Aorta (tissue), 5 donors: ENCODE data around the gene NRG3. TPM values are rescaled to one million over a fixed set of nuclear protein-coding genes. Genes with fewer than 3 reads are reported as not detected.

Experiments used
- ATAC-seq: fragments of 200-7000 bp; cut with Tn5 transposase; one replicate; pipeline ENCODE4 v1.9.1; 2022; ENCODE audit warnings: moderate library complexity; ENCODE audit not compliant: low FRiP score
- DNase-seq, 2 donors: peaks; one replicate each; pipeline ENCODE4 v3.0.0-alpha.2; 2020
- H3K27ac ChIP-seq, 2 donors: one replicate each; pipeline ENCODE4 v1.5.1; 2013; ENCODE audit warnings: low read length in 2 of 2, mild to moderate bottlenecking in 2 of 2, moderate library complexity in 2 of 2, control low read depth in 1 of 2, inconsistent platforms in 1 of 2, low read depth in 1 of 2
- H3K27me3 ChIP-seq, 2 donors: one replicate each; pipeline ENCODE4 v1.6.1; 2013; ENCODE audit warnings: control low read depth in 1 of 2, low read length in 1 of 2, mild to moderate bottlenecking in 1 of 2, moderate library complexity in 1 of 2; ENCODE audit not compliant: insufficient read depth in 2 of 2, control insufficient read depth in 1 of 2
- H3K36me3 ChIP-seq, 2 donors: one replicate each; pipeline ENCODE4 v1.6.1; 2013; ENCODE audit warnings: control low read depth in 1 of 2, low read length in 1 of 2, mild to moderate bottlenecking in 1 of 2; ENCODE audit not compliant: insufficient read depth in 2 of 2, control insufficient read depth in 1 of 2
- H3K4me1 ChIP-seq, 2 donors: one replicate each; pipeline ENCODE4 v1.6.1; 2013; ENCODE audit warnings: low read length in 2 of 2, control low read depth in 1 of 2, mild to moderate bottlenecking in 1 of 2, moderate library complexity in 1 of 2; ENCODE audit not compliant: insufficient read depth in 2 of 2, control insufficient read depth in 1 of 2
- H3K4me3 ChIP-seq, 2 donors: one replicate each; pipeline ENCODE4 v1.5.1; 2013; ENCODE audit warnings: low read length in 2 of 2, control low read depth in 1 of 2, mild to moderate bottlenecking in 1 of 2
- H3K9me3 ChIP-seq: one replicate; pipeline ENCODE4 v1.6.1; 2013; ENCODE audit warnings: mild to moderate bottlenecking, low read length; ENCODE audit not compliant: control insufficient read depth
- WGBS, 2 donors: extraction: QIAGEN DNeasy Blood & Tissue Kit; methylation state at CpG; one replicate each; pipeline ENCODE4 v1.1.7; 2013; 5-methylcytosine and 5-hydroxymethylcytosine counted together
- intact Hi-C, 2 donors: fragments of 100-400 bp; cut with DNase I; formaldehyde crosslinking; loops; one replicate each; pipeline versions ENCODE4 v1.14.2 to v1.15.0; 2022
- polyA plus RNA-seq, 2 donors: library from polyadenylated mRNA; stranded (reverse); fragments of 200-250 nt; gene quantifications; one replicate each; pipeline ENCODE4 v1.2.3, GENCODE V29; 2013
- total RNA-seq, 2 donors: library from RNA; stranded (reverse); fragmentation: NEBNext Ultra II Directional; extraction: Animal tissue kit (Norgen Biotek cat#: 25700); gene quantifications; one replicate each; pipeline ENCODE4 v1.2.1, GENCODE V29; 2021
- donor health status: healthy with polysubstance abuse.
- donor health status: Bipolar disorder and iron deficiency.
- donor health status: DM: no; HTN: no; CAD: no.
- donor health status: DM: no; HTN: no; CAD: no.
- donor health status: DM: yes; HTN: yes; CAD: no.

The NRG3 gene
- total and polyA plus RNA-seq, 4 donors, result 0.50 to 1.1 (median 0.84) TPM

DNA sequence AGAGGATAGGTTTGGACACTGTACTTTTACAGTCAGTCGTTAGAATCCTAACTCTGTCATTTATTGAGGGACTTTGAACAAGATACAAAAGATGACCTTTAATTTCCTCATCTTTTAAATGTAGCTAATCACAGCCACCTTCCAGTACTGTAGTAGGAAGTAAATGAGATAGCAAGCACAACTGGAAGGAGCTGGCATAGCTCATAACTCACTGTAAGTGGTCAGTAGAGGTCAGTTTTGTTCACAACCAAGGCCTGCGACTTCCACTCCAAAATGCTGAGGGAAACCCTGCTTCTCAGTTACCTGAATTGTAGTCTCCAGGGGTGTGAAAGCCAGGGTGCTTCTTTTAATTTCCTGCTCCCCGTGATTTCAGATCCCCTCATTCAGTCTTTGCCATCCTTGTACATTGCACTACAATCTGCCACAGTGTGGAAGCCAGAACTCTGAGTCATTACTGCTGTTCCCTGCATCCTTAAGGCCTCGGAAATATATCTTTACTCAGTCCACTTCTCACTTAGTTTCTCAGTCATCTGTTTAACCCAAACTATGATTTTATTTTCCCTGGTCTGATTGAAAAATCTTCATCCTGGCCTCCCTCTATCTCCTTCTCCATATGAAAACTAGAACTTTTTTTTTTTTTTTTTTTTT lies 361.2 kb downstream of the NRG3 start:
- ATAC-seq (no peak), DNase-seq (no peak)
- 77 to 85% methylated on average over 4 of the region's 4 CpGs for WGBS, 2 donors
- no peaks in the 10 kb centered on the region for H3K4me1 ChIP-seq
- H3K4me3 ChIP-seq, result no peak overlapping the region
- H3K27ac ChIP-seq, result no peak overlapping the region
- H3K27me3 ChIP-seq, result no peaks in the 10 kb centered on the region
- no peaks in the 10 kb centered on the region for H3K36me3 ChIP-seq
- intact Hi-C loops, result no loop called here
- H3K9me3 ChIP-seq, result no peaks in the 10 kb centered on the region

DNA sequence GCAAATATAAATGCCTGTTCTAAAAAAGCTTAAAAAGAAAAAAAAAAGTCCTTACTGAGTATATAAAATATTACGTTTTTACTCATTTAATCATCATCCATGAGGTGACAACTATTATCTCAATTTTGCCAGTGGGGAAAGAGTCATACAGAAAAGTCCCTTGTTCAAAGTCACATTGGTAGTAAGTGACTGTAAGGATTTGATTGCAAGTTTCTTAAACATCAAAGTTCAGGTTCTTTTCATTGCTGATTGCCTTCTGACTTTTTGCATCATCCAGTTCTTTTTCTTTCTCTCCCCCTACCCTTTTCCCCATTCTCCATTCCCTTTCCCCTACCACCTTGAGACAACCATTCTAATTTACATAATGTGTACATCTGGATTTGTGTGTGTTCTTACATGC lies 363.3 kb downstream of the NRG3 start:
- DNase-seq (no peak), ATAC-seq (no peak)
- H3K27me3 ChIP-seq, result no peaks in the 10 kb centered on the region
- 64 to 68% methylated on average over 1 of the region's 1 CpG for WGBS, 2 donors
- H3K36me3 ChIP-seq, result no peaks in the 10 kb centered on the region
- H3K9me3 ChIP-seq, result no peaks in the 10 kb centered on the region
- no peak overlapping the region for H3K27ac ChIP-seq
- no peak overlapping the region for H3K4me3 ChIP-seq
- intact Hi-C loops, result no loop called here
- no peaks in the 10 kb centered on the region for H3K4me1 ChIP-seq

DNA sequence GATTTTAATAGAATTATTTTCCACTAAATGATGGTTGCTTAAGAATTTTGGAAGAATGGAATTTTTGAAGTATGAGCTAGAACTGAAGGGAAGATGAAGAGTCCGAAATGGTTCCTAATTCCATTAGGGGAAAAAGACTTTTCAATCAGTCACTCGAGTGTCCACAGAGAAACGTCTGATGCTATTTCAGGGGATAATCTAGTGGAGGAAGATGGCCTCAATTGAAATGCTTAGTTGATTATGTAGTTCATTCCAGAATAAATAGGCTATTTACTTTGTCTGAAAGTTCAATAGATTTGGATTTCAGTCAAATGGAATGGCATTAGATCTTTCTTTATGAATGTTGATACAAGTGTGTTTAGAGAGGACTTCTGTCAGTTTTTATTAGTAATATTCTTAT lies 365.4 kb downstream of the NRG3 start:
- H3K9me3 ChIP-seq, result peaks cover 2% of the 10 kb centered on the region
- intact Hi-C loops, result no loop called here
- no peaks in the 10 kb centered on the region for H3K36me3 ChIP-seq
- ATAC-seq (no peak), DNase-seq (no peak)
- no peak overlapping the region for H3K27ac ChIP-seq
- 70 to 83% methylated on average over 3 of the region's 3 CpGs for WGBS, 2 donors
- no peak overlapping the region for H3K4me3 ChIP-seq
- no peaks in the 10 kb centered on the region for H3K27me3 ChIP-seq
- no peaks in the 10 kb centered on the region for H3K4me1 ChIP-seq

DNA sequence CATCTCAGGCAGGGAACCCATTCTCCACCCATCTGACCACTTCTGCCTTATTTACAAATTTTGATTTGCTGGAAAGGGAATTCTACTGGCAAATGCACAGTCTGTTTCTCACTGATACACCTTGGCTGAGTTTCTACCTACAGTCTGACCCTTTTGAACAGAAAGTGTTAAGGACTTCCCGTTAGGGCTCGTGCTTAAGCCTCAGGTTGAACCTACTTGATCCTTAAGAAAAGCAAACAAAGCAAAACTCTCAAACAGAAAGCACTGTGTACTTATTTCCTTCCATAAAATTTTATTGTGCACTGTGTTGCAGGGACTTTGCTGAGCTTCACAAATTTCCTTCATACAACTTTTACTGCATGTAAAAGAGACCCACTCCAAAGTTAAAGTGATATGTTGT lies 367.8 kb downstream of the NRG3 start:
- peaks cover 2% of the 10 kb centered on the region for H3K9me3 ChIP-seq
- 71 to 84% methylated on average over 2 of the region's 2 CpGs for WGBS, 2 donors
- H3K27me3 ChIP-seq, result no peaks in the 10 kb centered on the region
- no peak for DNase-seq
- H3K27ac ChIP-seq, result no peak overlapping the region
- H3K4me1 ChIP-seq, result no peaks in the 10 kb centered on the region
- no peaks in the 10 kb centered on the region for H3K36me3 ChIP-seq
- no peak overlapping the region for H3K4me3 ChIP-seq
- no peak for ATAC-seq
- intact Hi-C loops, result no loop called here

DNA sequence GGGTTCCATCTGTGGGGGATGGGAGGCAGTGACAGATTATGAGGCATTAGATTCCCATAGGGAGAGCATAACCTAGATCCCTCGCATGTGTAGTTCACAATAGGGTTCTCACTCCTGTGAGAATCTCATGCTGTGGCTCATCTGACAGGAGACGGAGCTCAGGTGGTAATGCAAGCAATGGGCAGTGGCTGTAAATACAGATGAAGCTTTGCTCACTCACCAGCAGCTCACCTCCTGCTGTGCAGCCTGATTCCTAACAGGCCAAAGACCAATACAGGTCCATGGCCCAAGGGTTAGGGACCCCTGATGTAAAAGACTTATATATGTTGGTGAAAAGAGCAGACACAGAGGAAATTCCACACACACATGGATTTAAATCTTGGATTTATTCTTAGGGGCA lies 370.2 kb downstream of the NRG3 start:
- no peak overlapping the region for H3K4me3 ChIP-seq
- ATAC-seq (no peak), DNase-seq (no peak)
- WGBS, 2 donors, result 90 to 92% methylated on average over 2 of the region's 2 CpGs
- intact Hi-C loops, result no loop called here
- H3K9me3 ChIP-seq, result peaks cover 2% of the 10 kb centered on the region
- H3K4me1 ChIP-seq, result no peaks in the 10 kb centered on the region
- H3K27me3 ChIP-seq, result no peaks in the 10 kb centered on the region
- no peaks in the 10 kb centered on the region for H3K36me3 ChIP-seq
- no peak overlapping the region for H3K27ac ChIP-seq

DNA sequence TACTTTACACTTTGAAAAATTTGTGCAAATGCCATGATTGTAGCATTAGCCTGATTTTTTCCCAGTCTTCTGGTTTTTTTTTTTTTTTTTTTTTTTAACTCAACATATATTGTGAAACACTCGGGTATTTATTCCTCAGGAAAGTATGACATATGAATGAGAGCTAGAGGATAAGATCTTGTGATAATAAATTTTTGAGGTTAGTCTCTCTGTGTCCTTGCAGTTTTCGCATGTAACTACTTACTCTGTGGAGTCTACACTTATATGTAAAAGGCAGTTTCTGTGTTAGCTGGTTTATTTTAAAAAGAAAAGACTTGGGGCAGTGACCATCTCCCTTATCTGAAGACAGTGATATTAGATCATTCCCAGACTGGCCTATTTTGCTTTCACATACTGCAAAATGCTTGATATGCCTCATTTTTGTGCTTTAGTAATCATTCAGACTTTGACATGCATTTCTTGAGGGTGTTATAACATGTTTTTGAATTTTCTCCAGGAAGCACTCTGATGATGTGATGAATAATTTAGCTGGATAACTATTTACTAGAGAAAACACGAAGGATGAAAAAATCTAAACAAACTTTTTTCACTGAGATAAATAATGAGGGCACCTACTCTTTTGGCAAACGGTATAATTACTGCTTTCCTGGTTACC lies 371.0 kb downstream of the NRG3 start:
- Histone ChIP-seq H3K9me3 (peaks cover 2% of the 10 kb centered on the region), H3K4me3 (no peak overlapping the region), H3K27me3 (no peaks in the 10 kb centered on the region), H3K27ac (no peak overlapping the region), H3K4me1 (no peaks in the 10 kb centered on the region), H3K36me3 (no peaks in the 10 kb centered on the region)
- ATAC-seq, result no peak
- 78 to 81% methylated on average over 4 of the region's 4 CpGs for WGBS, 2 donors
- intact Hi-C loops, result no loop called here
- no peak for DNase-seq

DNA sequence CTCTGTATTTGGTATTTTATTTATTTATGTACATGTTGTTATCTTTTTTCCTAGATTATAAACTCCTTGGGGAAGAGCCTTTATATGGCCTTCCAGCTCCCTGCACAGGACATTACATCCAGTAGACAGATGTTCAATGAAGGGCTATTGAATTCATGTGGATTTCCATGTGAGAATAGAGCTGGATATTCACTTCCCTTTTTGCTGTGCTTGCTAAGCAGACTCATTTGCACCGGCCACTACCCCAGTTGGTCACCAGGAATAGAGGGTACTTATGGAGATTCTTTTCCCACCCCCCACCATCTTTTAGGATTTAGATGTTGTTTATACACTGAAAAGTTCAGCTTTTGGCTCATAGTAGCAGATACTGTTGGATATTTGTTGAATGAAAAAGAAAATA lies 374.1 kb downstream of the NRG3 start:
- no peaks in the 10 kb centered on the region for H3K27me3 ChIP-seq
- H3K4me3 ChIP-seq, result no peak overlapping the region
- DNase-seq, result no peak
- no peak for ATAC-seq
- no peaks in the 10 kb centered on the region for H3K36me3 ChIP-seq
- WGBS, 2 donors, result 84 to 89% methylated on average over 1 of the region's 1 CpG
- intact Hi-C loops, result no loop called here
- H3K27ac ChIP-seq, result no peak overlapping the region
- H3K4me1 ChIP-seq, result no peaks in the 10 kb centered on the region
- H3K9me3 ChIP-seq, result peaks cover 2% of the 10 kb centered on the region

DNA sequence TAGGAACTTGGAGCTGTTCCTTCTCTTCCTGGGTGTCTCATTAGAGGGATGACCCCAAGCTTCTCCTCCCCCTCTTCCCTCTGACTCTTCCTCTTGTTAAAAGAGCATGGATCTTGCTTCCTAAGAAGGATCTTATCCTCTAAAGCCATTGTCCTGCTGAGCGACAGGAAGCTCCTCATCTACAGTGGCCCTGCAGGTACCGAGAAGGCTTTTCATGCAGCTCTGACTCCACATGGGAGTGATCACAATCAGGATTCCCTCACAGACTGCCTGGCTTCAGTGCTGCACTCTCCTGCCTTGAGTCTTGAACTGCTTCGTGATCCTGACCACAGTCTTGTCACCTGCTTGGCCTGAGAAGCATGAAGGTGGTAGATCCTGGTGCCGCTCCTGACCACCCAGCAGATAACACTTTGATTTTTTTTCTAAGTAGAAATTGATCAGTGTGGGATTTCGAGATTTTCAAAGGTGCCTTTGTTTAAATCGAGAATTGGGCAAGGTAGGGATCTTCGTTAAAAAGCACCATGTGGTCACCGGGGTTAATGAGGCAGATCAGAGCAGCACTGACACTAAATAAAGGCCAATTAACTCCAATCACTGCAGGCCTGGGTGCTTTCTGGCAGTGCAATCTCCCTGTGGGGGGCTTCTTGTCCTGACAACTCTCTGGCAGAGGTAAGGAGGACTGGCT lies 376.4 kb downstream of the NRG3 start:
- intact Hi-C loops, result no loop called here
- no peak for ATAC-seq
- no peaks in the 10 kb centered on the region for H3K4me1 ChIP-seq
- no peak overlapping the region for H3K4me3 ChIP-seq
- H3K9me3 ChIP-seq, result no peaks in the 10 kb centered on the region
- 92 to 93% methylated on average over 8 of the region's 8 CpGs for WGBS, 2 donors
- no peak overlapping the region for H3K27ac ChIP-seq
- DNase-seq, result no peak
- no peaks in the 10 kb centered on the region for H3K27me3 ChIP-seq
- no peaks in the 10 kb centered on the region for H3K36me3 ChIP-seq

DNA sequence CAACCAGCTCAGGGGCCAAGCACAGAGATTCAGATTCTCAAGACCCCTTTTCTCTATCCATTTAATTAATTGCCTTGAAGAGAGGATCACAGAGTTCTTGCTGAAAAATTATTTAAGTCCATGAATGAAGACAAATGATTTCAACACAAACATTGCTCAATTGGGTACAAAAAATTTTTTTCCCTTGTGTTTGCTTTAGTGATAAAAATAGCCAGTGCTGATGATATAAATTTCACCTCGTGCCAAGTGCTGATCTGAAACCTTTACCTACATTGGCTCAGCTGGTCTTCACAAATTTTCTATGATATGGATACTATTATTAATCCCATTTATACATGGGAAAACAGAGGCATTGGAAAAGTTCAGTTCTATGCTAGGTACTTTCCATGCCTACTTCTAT lies 377.1 kb downstream of the NRG3 start:
- no peaks in the 10 kb centered on the region for H3K4me1 ChIP-seq
- no peak for ATAC-seq

More for the DNA sequence above, 377.1 kb downstream of the NRG3 start:
- WGBS, 2 donors, result 3 to 6% methylated on average over 1 of the region's 1 CpG
- Histone ChIP-seq H3K27me3 (no peaks in the 10 kb centered on the region), H3K9me3 (no peaks in the 10 kb centered on the region), H3K36me3 (no peaks in the 10 kb centered on the region), H3K27ac (no peak overlapping the region), H3K4me3 (no peak overlapping the region)
- intact Hi-C loops, result no loop called here
- no peak for DNase-seq
